Spinal cord (tissue), 10 donors: ENCODE results near the gene GANAB. TPM values are rescaled to one million over a fixed set of nuclear protein-coding genes. Genes with fewer than 3 reads are reported as not detected.
"Not testable (repeated sequence)": the region's sequence is repeated elsewhere in the genome, so short reads cannot be mapped to it uniquely, and the experiment has no call there.

Source experiments
- DNase-seq, 6 donors: peaks; one replicate each; pipeline versions ENCODE4 v3.0.0 to v3.0.0-alpha.2; 2013 to 2015; ENCODE audit warnings: low spot score in 6 of 6, low read depth in 4 of 6
- H3K27ac ChIP-seq: one replicate; pipeline ENCODE4 v1.5.1; 2013; ENCODE audit warnings: low read depth, low read length, control low read depth
- H3K27me3 ChIP-seq: one replicate; pipeline ENCODE4 v1.6.1; 2013; ENCODE audit warnings: low read length; ENCODE audit not compliant: control insufficient read depth, insufficient read depth
- H3K36me3 ChIP-seq: one replicate; pipeline ENCODE4 v1.6.1; 2013; ENCODE audit warnings: low read length; ENCODE audit not compliant: control insufficient read depth, insufficient read depth
- H3K4me1 ChIP-seq: one replicate; pipeline ENCODE4 v1.6.1; 2013; ENCODE audit warnings: low read length; ENCODE audit not compliant: control insufficient read depth, insufficient read depth
- H3K4me3 ChIP-seq: one replicate; pipeline ENCODE4 v1.5.1; 2013; ENCODE audit warnings: low read depth, low read length, control low read depth
- H3K9me3 ChIP-seq: one replicate; pipeline ENCODE4 v1.6.1; 2013; ENCODE audit warnings: low read length; ENCODE audit not compliant: control insufficient read depth, insufficient read depth
- WGBS: methylation state at CpG from one replicate; pipeline ENCODE4 v1.1.5; 2013; ENCODE audit warnings: missing lambda C conversion rate; ENCODE audit not compliant: insufficient coverage; 5-methylcytosine and 5-hydroxymethylcytosine counted together
- long read RNA-seq, 4 donors: transcript quantifications; one replicate each; lab custom pipeline, GENCODE V29; 2026
- polyA plus RNA-seq, 2 donors: library from polyadenylated mRNA; unstranded; fragments of 120-200 nt; gene quantifications; one replicate each; pipeline ENCODE4 v1.2.1, GENCODE V29; 2013; ENCODE audit not compliant: insufficient read length in 2 of 2
- total RNA-seq, 2 donors: library from RNA; depleted of rRNA in 1 of 2; stranded (reverse); fragments of 120-200 nt in 1 of 2; fragments of >200 nt in 1 of 2; gene quantifications; one replicate each; pipeline versions ENCODE4 v1.2.3 to v1.2.4, GENCODE V29; 2013 to 2014
- donor health status: healthy.

Gene GANAB
- total RNA-seq, result 100 to 1,000 TPM; 119 to 161 TPM
- polyA plus RNA-seq, result 100 to 1,000 TPM; 169 to 195 TPM
- long read RNA-seq, donor 1, transcript GANAB-202 (24 exons, 3,608 nt), result major isoform, 10 of 21 reads
- long read RNA-seq, donor 1, partial matches to known transcripts, result 8 of 21 reads
- long read RNA-seq, donor 1, other reads (novel, unspliced or antisense), result 0 of 21 reads
- long read RNA-seq, donor 2, partial matches to known transcripts, result 5 of 8 reads
- long read RNA-seq, donor 2, other reads (novel, unspliced or antisense), result 0 of 8 reads
- long read RNA-seq, donor 3, partial matches to known transcripts, result 5 of 9 reads
- long read RNA-seq, donor 3, other reads (novel, unspliced or antisense), result 0 of 9 reads
- long read RNA-seq, donor 4, transcript GANAB-202 (24 exons, 3,608 nt), result major isoform, 5 of 56 reads
- long read RNA-seq, donor 4, partial matches to known transcripts, result 31 of 56 reads
- long read RNA-seq, donor 4, other reads (novel, unspliced or antisense), result 15 of 56 reads

DNA sequence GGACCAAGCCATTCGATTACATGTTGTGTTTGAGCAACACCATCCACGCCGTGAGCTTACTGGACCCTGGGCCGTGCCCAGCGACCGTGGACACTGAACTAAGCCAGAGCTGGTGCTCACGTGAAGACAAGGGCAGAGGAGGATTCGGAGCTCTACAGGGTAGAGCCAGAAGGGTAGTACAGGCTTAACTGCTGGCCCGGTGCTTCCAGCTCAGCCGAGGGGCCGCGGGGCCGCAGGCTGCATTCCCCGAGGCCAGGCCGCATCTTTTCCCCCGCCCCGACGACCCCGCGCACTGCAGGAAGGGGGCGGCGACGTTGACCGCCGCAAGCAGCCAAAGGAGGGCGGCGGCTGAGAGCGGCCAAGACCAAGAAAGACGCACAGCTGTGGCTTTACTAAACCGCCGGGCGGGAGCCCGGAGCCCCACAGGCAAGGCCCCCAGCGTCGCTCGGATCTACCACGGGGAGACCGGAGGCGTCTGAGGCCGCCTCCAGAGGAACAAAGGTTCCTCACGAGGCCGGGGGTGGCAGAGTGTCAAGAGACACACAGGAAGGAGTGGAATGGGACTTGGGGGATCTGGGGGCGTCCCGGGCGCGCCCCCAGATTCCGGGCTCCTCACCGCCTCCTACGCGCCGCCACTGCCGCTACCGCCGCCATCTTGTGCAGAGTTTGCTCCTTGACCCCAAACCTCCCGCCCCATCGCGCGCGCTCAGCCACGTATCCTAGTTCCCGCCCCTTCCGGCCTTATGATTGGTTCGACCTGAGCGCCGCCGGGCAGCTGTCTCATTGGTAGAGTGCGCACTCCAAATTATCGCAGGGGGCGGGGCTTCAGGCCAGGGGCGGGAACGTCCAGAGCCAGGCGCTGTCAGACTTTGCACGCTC lies at the start of gene GANAB:
TSS of gene GANAB (minus strand) at position 668 of the 879 bp plus-strand sequence. CDS start at position 654, 14 bp downstream.
- no peaks in the 10 kb centered on the region for H3K27me3 ChIP-seq
- WGBS, result 0% methylated on average over 73 of the region's 73 CpGs
- peaks cover 23% of the 10 kb centered on the region for H3K4me1 ChIP-seq
- H3K9me3 ChIP-seq, result no peaks in the 10 kb centered on the region
- peak; percentile 88 to 99 (median 97) for DNase-seq
- H3K27ac ChIP-seq, result peak within 1 kb of the TSS; percentile 98
- H3K4me3 ChIP-seq, result peak within 1 kb of the TSS; percentile 99
- H3K36me3 ChIP-seq, result peaks cover 52% of the 10 kb centered on the region

DNA sequence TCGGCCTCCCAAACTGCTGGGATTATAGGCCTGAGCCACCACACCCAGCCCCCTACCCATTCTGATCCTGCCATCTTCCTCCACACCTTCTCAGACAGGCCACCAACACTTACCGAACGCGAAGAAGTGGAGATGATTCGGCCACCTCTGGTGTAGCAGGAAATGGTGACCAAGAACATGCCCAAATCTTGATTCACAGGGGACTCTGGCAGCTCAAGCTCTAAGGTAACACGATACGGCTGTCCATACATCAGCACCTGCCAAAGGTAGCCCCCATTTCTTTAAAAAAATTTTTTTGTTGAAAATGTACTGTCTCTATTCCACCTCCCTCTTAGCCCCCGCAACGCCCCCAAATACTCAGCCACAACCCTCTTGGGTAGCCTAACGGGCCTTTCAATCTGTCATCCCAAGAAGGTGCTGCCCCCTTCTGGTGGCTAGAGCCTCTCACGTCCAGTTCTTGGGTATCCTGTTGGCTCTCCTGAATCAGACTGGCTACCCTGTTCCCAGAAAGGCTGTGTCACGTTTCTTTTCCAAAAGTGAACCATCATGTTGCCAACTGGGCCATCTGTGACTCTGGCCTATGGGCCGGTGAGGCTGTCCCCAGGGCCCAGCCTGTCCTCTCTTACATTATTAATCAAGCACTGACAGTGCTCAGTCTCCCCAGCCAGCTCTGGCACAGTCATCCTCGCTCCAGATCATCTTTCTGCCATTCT lies 48.2 kb upstream of the GANAB start:
- DNase-seq, result peak in 4 of 6 donors; percentile 47 to 89 (median 72)
- H3K27me3 ChIP-seq, result no peaks in the 10 kb centered on the region
- peaks cover 7% of the 10 kb centered on the region for H3K4me1 ChIP-seq
- H3K4me3 ChIP-seq, result no peak overlapping the region
- WGBS, result 52% methylated on average over 12 of the region's 14 CpGs
- H3K36me3 ChIP-seq, result peaks cover 64% of the 10 kb centered on the region
- no peak overlapping the region for H3K27ac ChIP-seq
- H3K9me3 ChIP-seq, result no peaks in the 10 kb centered on the region

DNA sequence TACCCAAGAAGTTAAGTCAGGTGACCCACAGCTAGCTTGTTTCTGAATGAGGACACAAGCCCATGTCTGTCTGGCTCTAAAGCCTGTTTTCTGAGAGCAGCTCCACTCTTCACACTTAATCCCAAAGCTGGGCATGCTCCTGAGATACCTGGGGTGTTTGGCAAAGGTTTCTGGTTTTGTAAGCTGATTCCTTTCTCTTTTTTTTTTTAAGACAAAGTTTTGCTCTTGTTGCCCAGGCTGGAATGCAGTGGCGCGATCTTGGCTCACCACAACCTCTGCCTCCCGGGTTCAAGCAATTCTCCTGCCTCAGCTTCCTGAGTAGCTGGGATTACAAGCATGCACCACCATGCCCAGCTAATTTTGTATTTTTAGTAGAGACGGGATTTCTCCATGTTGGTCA lies 47.2 kb upstream of the GANAB start:
- H3K36me3 ChIP-seq, result peaks cover 68% of the 10 kb centered on the region
- WGBS, result no CpG with 5 or more reads among the region's 4 CpGs
- not testable (repeated sequence) for H3K4me3 ChIP-seq, H3K9me3 ChIP-seq, H3K4me1 ChIP-seq, H3K27me3 ChIP-seq, DNase-seq, H3K27ac ChIP-seq

DNA sequence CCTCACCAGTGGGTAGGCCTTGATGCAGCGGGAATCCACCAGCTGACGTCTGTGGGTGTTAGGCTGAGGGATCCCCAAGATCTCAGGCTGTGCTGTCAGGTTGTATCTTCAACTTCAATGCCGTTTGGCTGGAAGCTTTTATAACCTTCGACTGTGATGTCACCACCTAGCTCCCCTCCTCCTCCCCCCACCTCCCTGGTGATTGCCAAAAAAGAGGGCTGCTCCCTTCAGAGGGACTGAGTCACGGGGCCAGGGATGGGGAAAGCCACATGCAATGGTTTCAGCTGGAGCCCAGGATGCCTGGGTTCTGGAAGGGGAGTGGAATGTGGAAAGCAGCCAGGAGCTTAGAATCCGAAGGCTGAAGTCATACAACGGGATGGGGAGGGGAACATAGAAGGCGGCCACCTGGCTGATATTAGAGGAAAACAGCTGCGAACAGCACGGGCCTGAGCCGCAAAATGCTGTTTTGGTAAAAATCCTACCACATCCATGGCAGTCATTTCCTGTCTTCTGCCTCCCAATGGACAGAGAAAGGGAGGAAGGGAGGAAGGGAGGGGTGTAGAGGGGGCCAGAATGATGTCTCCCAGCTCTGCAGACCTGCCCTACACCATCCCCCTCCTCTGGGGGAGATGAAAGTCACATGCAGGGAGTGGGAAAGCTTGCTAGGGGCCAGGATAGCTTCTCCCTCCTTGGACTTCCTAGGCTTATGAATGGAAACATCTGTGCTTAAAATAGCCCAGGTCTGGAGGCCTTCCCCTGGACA lies 43.2 kb upstream of the GANAB start, which contains the start of gene LRRN4CL:
TSS of gene LRRN4CL (minus strand) at position 110 of the 763 bp plus-strand sequence. CDS start 1,022 bp downstream, outside the sequence.
- peak in 1 of 6 donors; percentile 47 for DNase-seq
- Histone ChIP-seq H3K27ac (peak within 1 kb of the TSS; percentile 50), H3K4me1 (peaks cover 10% of the 10 kb centered on the region), H3K9me3 (no peaks in the 10 kb centered on the region), H3K4me3 (peak within 1 kb of the TSS; percentile 12), H3K27me3 (peaks cover 11% of the 10 kb centered on the region), H3K36me3 (peaks cover 57% of the 10 kb centered on the region)
- whole genome bisulfite sequencing, result 62% methylated on average over 6 of the region's 11 CpGs

DNA sequence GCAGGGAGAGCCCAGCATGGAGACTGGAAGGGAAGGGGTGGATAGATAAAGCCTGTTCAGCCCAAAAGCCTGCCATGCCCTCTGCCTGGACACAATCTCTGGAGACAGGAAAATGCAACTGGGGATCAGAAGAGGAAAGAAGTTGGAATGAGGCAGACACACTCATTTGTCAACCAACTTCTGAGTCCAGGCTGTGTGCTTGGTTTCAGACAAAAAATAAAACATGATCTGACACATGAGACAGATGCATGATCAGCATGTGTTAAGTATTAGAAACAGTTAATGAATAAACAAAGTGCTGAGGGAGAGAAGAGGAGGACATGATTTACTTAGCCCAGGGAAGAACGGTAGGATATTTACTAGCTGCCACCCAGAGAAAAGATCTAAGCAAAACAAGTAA lies 42.1 kb upstream of the GANAB start:
- Histone ChIP-seq H3K36me3 (peaks cover 49% of the 10 kb centered on the region), H3K27ac (peak overlapping the region; percentile 50), H3K4me1 (peaks cover 10% of the 10 kb centered on the region), H3K9me3 (no peaks in the 10 kb centered on the region), H3K4me3 (peak overlapping the region; percentile 12), H3K27me3 (peaks cover 11% of the 10 kb centered on the region)
- no CpG with 5 or more reads among the region's 1 CpG for WGBS
- no peak for DNase-seq

DNA sequence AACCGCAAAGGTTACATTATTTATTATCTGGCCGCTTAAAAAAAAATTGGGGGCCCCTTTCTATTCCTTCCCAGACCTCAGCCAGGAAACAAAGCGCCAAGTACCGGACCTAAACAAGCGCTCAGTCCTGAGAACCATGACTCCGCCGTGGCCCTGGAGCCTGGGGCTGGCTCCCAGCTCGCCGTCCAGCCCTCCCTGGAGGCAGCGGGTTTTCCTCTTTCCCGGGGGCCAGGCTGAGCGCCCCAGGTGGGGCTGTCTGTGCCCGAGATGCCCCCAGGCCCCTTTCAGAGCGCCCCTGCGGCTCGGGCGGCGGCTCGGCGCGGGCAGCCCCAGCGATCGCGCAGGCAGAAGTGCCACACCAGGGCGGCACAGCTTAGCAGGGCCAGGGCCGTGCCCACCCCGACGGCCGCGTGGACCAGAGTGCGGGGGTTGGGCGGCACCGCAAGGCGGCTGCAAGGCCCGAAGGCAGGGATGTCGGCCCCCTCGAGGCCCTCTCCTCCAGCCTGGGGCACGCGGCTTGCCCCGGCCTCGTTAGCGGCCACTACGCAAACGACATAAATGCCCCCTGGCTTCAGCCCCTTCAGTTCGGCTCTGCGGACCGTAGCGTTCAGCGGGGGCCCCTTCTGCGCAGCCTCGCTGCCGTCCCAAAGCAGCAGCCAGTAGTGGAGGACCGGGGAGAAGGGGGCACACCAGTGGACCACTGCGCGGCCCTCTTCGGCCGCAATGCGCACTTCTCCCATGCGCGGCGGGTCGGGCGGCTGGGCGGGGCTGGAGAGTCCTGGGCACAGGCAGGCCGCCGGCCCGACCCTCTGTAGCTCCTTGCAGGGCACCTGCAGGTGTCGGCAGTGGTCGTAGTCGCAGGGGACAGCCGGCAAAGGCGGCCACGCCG lies 41.3 kb upstream of the GANAB start:
- H3K4me3 ChIP-seq, result peak overlapping the region; percentile 12
- H3K4me1 ChIP-seq, result peaks cover 10% of the 10 kb centered on the region
- peaks cover 11% of the 10 kb centered on the region for H3K27me3 ChIP-seq
- 18% methylated on average over 74 of the region's 74 CpGs for WGBS
- H3K27ac ChIP-seq, result no peak overlapping the region
- DNase-seq, result no peak
- H3K36me3 ChIP-seq, result peaks cover 42% of the 10 kb centered on the region
- H3K9me3 ChIP-seq, result no peaks in the 10 kb centered on the region

DNA sequence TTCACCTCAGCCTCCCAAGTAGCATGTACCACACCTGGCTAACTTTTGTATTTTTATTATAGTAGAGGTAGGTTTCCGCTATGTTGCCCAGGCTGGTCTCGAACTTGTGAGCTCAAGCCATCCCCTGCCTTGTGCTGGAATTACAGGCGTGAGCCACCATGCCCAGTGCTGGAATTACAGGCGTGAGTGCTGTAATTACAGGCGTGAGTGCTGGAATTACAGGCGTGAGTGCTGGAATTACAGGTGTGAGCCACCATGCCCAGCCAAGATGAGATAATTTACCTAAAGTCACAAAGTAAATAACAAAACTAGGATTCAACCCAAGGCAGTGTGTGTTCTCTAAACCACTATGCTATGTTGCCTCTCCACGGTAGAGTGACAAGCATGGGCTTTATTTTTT lies 36.1 kb upstream of the GANAB start:
- peaks cover 18% of the 10 kb centered on the region for H3K4me1 ChIP-seq
- no peak overlapping the region for H3K27ac ChIP-seq
- H3K36me3 ChIP-seq, result no peaks in the 10 kb centered on the region
- H3K27me3 ChIP-seq, result peaks cover 2% of the 10 kb centered on the region
- no peak for DNase-seq
- H3K4me3 ChIP-seq, result no peak overlapping the region
- H3K9me3 ChIP-seq, result no peaks in the 10 kb centered on the region
- WGBS, result 94% methylated on average over 4 of the region's 7 CpGs

DNA sequence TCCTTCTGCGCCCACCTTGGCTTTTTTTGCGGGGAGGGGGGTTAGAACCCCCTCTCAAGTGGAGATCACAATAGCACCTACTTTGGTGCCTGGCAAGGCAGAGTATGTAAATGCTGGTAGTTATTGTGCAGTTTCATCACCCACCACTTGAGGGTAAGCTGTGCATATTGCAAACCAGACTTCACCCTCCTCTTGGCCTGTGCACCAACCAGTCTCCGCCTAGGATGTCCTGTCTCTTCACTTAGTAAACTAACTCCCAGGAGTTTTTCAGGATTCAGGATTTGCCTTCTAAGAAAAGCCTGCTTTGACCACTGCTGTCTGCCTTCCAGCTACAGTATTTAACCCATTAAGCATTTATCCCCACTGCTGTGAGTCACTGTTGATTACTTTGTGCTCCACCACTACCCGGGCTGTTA lies 34.4 kb upstream of the GANAB start:
- peaks cover 12% of the 10 kb centered on the region for H3K36me3 ChIP-seq
- H3K27ac ChIP-seq, result no peak overlapping the region
- H3K9me3 ChIP-seq, result no peaks in the 10 kb centered on the region
- WGBS, result 22% methylated on average over 1 of the region's 4 CpGs
- DNase-seq, result peak in 2 of 6 donors; percentile 19 to 49
- H3K4me3 ChIP-seq, result no peak overlapping the region
- peaks cover 20% of the 10 kb centered on the region for H3K4me1 ChIP-seq
- H3K27me3 ChIP-seq, result no peaks in the 10 kb centered on the region
